ENCODE measurements around the gene CLASRP.

The CLASRP gene

DNA sequence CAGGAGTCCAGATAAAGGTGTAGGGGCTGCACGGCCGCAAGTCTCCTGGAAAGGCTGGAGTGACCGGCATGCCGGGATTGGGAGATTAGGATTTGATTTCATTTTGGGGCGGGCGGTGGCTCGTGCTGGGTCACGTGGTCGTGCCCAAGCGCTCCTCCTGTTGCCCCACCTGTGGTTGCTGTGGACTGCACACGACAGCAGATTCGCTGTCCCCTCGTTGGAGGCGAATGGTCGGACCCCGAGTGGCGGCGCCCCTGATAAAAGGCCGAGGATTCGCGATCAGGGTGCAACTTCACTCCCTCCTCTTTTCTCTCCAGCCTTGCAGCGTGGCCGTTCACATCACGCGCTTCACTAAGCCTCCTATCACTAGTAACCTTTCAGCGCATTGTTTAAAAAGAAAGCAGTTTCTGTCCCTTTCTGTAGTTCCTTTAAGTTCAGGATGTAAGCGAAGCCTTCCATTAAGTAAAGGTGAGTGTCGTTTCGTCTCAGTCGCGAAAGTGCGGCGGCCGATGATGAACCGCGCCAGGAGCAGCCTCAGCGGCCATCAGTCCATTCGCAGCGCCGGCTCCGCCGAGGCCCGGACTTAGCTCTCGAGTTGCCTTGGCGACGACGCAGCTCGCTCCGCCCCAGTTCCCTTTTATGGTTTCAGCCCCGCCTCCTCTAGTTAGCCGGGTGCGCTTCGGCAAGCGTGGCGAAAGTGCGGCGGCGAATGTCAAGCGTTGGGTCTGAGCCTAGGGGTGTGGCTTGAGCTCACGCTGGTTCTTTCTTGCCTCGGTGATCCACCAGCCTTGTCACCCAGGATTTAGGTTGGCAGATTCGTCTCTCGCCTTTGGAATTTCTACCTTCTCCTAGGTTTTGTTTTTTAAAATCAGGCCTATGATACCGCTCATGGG, 52.4 kb downstream of the CLASRP start:
- Histone ChIP-seq H3K4me3 (ENCODE audit: low read length, poor library complexity, severe bottlenecking) (no peak overlapping the region), H3K4me2 (ENCODE audit: low read depth, low read length, poor library complexity, severe bottlenecking) (no peak overlapping the region), H4K20me1 (ENCODE audit: insufficient read depth, low read length, poor library complexity, severe bottlenecking) (peaks cover 26% of the 10 kb centered on the region), H2AFZ (ENCODE audit: low read length) (no peak overlapping the region), H3K9ac (ENCODE audit: low read depth, low read length, poor library complexity, severe bottlenecking) (no peak overlapping the region), H3K79me2 (ENCODE audit: insufficient read depth, low read length) (peaks cover 32% of the 10 kb centered on the region), H3F3A (ENCODE audit: low read depth) (no peaks in the 10 kb centered on the region), H3K27me3 (ENCODE audit: insufficient read depth, low read length, poor library complexity, severe bottlenecking) (no peaks in the 10 kb centered on the region), H3K4me1 (ENCODE audit: insufficient read depth, low read length, poor library complexity, severe bottlenecking) (peaks cover 28% of the 10 kb centered on the region), H3K9me3 (ENCODE audit: insufficient read depth, low read depth, low read length) (no peaks in the 10 kb centered on the region), H3K36me3 (ENCODE audit: insufficient read depth, low read length) (peaks cover 19% of the 10 kb centered on the region; the same call in 1 of the 2 replicates), H3K9me2 (replicated peaks; ENCODE audit: low read depth, low read length) (no peaks in the 10 kb centered on the region)
- TF ChIP-seq EZH2phosphoT487 (IDR thresholded peaks at IDR 0.05; ENCODE audit: borderline replicate concordance) = no peak
- TF ChIP-seq, protein P1, sequence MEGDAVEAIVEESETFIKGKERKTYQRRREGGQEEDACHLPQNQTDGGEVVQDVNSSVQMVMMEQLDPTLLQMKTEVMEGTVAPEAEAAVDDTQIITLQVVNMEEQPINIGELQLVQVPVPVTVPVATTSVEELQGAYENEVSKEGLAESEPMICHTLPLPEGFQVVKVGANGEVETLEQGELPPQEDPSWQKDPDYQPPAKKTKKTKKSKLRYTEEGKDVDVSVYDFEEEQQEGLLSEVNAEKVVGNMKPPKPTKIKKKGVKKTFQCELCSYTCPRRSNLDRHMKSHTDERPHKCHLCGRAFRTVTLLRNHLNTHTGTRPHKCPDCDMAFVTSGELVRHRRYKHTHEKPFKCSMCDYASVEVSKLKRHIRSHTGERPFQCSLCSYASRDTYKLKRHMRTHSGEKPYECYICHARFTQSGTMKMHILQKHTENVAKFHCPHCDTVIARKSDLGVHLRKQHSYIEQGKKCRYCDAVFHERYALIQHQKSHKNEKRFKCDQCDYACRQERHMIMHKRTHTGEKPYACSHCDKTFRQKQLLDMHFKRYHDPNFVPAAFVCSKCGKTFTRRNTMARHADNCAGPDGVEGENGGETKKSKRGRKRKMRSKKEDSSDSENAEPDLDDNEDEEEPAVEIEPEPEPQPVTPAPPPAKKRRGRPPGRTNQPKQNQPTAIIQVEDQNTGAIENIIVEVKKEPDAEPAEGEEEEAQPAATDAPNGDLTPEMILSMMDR (conservative IDR thresholded peaks at IDR 0.05; ENCODE audit: low read length) = no peak

DNA sequence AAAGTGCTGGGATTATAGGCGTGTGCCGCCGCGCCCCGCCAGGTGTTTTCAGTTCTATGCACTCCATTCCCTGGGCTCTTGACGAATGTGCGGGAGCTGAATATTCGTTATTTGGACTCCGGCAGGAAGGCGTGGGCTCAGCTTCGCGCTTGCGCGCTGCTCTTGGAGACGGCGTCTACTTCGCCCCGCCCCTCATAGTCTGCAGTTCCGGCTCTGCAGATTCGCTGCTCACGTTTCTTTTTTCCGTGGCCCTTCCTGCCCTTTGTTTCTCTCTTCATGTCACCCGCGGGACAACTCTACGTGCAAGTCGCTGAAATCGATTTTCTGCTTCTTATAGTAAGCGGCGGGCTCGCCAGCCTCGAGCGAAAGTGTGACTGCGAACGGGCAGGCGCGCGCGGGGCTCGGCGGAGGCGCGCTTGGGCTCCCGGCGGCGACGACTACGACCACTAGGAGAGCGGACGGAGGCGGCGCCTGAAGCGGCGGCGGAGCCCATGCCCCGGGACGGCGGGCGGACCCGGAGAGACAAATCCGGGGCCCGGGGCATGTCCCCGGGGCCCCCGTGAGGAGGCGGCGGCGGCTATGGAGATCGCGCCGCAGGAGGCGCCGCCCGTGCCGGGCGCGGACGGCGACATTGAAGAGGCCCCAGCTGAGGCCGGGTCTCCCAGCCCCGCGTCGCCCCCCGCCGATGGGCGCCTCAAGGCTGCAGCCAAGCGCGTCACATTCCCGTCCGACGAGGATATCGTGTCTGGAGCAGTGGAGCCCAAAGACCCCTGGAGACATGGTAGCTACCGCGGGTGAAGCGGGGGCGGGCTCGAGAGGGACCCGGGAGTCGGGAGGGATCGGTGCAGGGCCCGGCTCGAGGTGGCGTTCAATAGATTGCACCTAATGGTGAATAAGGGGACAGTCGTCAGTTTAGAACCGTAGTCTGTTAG, 54.2 kb downstream of the CLASRP start, which contains the start of gene PPP1R37:
Gene PPP1R37, plus strand, starts transcription at position 433 of the 932 bp plus-strand sequence. Its CDS starts 147 bp downstream, at position 580.
- H3K27me3 ChIP-seq (ENCODE audit: insufficient read depth, low read length, poor library complexity, severe bottlenecking) = no peaks in the 10 kb centered on the region
- peaks cover 19% of the 10 kb centered on the region; the same call in 1 of the 2 replicates for H3K36me3 ChIP-seq (ENCODE audit: insufficient read depth, low read length)
- peak within 1 kb of the TSS; percentile 89 for H3K4me2 ChIP-seq (ENCODE audit: low read depth, low read length, poor library complexity, severe bottlenecking)
- H3K4me3 ChIP-seq (ENCODE audit: low read length, poor library complexity, severe bottlenecking) = peak within 1 kb of the TSS; percentile 81
- peaks cover 50% of the 10 kb centered on the region for H3K79me2 ChIP-seq (ENCODE audit: insufficient read depth, low read length)
- TF ChIP-seq EZH2phosphoT487 (IDR thresholded peaks at IDR 0.05; ENCODE audit: borderline replicate concordance) = no peak
- TF ChIP-seq, protein P1 (conservative IDR thresholded peaks at IDR 0.05; ENCODE audit: low read length) = no peak
- H3K4me1 ChIP-seq (ENCODE audit: insufficient read depth, low read length, poor library complexity, severe bottlenecking) = peaks cover 40% of the 10 kb centered on the region
- peak within 1 kb of the TSS; percentile 88 for H3K9ac ChIP-seq (ENCODE audit: low read depth, low read length, poor library complexity, severe bottlenecking)
- H2AFZ ChIP-seq (ENCODE audit: low read length) = peak within 1 kb of the TSS; percentile 80
- peaks cover 43% of the 10 kb centered on the region for H4K20me1 ChIP-seq (ENCODE audit: insufficient read depth, low read length, poor library complexity, severe bottlenecking)
- no peaks in the 10 kb centered on the region for H3K9me2 ChIP-seq (replicated peaks; ENCODE audit: low read depth, low read length)
- no peaks in the 10 kb centered on the region for H3F3A ChIP-seq (ENCODE audit: low read depth)
- H3K9me3 ChIP-seq (ENCODE audit: insufficient read depth, low read depth, low read length) = no peaks in the 10 kb centered on the region

DNA sequence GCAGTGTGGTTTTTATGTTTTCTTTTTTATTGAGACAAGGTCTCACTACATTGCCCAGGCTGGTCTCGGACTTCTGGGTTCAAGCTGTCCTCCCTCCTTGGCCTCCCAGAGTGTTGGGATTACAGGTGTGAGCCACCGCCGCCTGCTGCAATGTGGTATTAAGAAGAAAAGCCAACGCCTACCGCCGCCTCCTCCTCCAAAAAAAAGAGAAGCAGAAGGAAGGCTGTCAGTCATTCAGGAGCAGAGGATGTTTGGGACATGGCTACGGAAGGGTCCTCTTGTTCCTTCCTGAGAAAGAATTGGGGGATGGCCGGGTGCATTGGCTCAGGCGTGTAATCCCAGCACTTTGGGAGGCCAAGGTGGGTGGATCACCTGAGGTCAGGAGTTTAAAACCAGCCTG, 55.3 kb downstream of the CLASRP start:
- H3K27me3 ChIP-seq (ENCODE audit: insufficient read depth, low read length, poor library complexity, severe bottlenecking) = no peaks in the 10 kb centered on the region
- peaks cover 61% of the 10 kb centered on the region for H3K79me2 ChIP-seq (ENCODE audit: insufficient read depth, low read length)
- peaks cover 19% of the 10 kb centered on the region; the same call in 1 of the 2 replicates for H3K36me3 ChIP-seq (ENCODE audit: insufficient read depth, low read length)
- peak overlapping the region; percentile 89 for H3K4me2 ChIP-seq (ENCODE audit: low read depth, low read length, poor library complexity, severe bottlenecking)
- H4K20me1 ChIP-seq (ENCODE audit: insufficient read depth, low read length, poor library complexity, severe bottlenecking) = peaks cover 55% of the 10 kb centered on the region
- H3K9me3 ChIP-seq (ENCODE audit: insufficient read depth, low read depth, low read length) = no peaks in the 10 kb centered on the region
- no peak overlapping the region for H2AFZ ChIP-seq (ENCODE audit: low read length)
- no peaks in the 10 kb centered on the region for H3K9me2 ChIP-seq (replicated peaks; ENCODE audit: low read depth, low read length)
- peak overlapping the region; percentile 88 for H3K9ac ChIP-seq (ENCODE audit: low read depth, low read length, poor library complexity, severe bottlenecking)
- peaks cover 42% of the 10 kb centered on the region for H3K4me1 ChIP-seq (ENCODE audit: insufficient read depth, low read length, poor library complexity, severe bottlenecking)
- H3K4me3 ChIP-seq (ENCODE audit: low read length, poor library complexity, severe bottlenecking) = peak overlapping the region; percentile 81
- no peaks in the 10 kb centered on the region for H3F3A ChIP-seq (ENCODE audit: low read depth)
- TF ChIP-seq, protein P1 (conservative IDR thresholded peaks at IDR 0.05; ENCODE audit: low read length) = no peak
- TF ChIP-seq EZH2phosphoT487 (IDR thresholded peaks at IDR 0.05; ENCODE audit: borderline replicate concordance) = no peak
